ENCODE measurements around the gene TMEM62. TPM values are rescaled to one million over a fixed set of nuclear protein-coding genes. Genes with fewer than 3 reads are reported as not detected.
A peak's percentile ranks its signal among the peaks of the same experiment; 100 is the strongest.

The TMEM62 gene
- total and polyA plus RNA-seq, 2 donors (not counting 1 experiment from before 2014, with no cell fraction given): 18.6 to 65.3 TPM

DNA sequence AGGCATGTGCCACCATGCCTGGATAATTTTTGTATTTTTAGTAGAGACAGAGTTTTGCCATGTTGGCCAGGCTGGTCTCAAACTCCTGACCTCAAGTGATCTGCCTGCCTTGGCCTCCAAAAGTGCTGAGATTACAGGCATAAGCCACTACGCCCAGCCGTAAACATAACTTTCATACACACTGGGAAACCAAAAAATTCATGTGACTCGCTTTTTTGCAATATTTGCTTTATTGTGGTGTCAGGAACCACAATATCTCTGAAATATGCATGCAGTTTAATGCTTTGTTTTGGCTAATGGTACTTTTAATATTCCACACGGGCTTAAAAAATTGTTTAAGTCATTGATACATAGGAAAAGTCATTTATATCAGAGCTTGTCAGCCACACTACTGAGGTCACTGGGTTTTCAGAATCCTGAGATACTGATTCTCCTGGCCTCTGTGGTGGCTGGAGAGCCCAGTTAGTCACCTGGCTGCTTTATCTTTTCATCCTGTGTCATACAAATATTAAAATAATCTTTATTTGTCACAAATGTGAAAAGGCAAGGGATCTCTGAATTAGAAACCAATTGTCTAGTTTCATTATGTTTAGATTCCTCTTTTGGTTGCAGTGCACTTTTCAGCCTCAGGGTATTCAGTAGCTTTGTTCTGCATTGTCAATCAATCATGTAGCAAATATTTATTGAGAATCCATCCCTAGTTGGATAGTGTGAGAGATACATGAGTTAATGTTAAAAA is 10.0 kb downstream of the TMEM62 start:
- Mint-ChIP-seq H3K27ac (no peak overlapping the region), H3K27me3 (no peaks in the 10 kb centered on the region), H3K9me3 (ENCODE audit: insufficient read depth) (no peaks in the 10 kb centered on the region), H3K4me3 (peak overlapping the region; percentile 18), H3K4me1 (peaks cover 15% of the 10 kb centered on the region)
- POLR2A ChIA-PET: interaction anchor here (0.7 kb wide), 1 partner anchor 656 kb away, joined by 4 read pairs; no protein-coding TSS in a partner anchor
- no peak for TF ChIP-seq EZH2 (IDR thresholded peaks at IDR 0.05; ENCODE audit: borderline replicate concordance, insufficient read depth, low read depth, low read length, poor library complexity, severe bottlenecking)
- TF ChIP-seq, protein P1, sequence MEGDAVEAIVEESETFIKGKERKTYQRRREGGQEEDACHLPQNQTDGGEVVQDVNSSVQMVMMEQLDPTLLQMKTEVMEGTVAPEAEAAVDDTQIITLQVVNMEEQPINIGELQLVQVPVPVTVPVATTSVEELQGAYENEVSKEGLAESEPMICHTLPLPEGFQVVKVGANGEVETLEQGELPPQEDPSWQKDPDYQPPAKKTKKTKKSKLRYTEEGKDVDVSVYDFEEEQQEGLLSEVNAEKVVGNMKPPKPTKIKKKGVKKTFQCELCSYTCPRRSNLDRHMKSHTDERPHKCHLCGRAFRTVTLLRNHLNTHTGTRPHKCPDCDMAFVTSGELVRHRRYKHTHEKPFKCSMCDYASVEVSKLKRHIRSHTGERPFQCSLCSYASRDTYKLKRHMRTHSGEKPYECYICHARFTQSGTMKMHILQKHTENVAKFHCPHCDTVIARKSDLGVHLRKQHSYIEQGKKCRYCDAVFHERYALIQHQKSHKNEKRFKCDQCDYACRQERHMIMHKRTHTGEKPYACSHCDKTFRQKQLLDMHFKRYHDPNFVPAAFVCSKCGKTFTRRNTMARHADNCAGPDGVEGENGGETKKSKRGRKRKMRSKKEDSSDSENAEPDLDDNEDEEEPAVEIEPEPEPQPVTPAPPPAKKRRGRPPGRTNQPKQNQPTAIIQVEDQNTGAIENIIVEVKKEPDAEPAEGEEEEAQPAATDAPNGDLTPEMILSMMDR (IDR thresholded peaks at IDR 0.05): peak; percentile 35
- Histone ChIP-seq H3K9ac (ENCODE audit: low read length) (no peak overlapping the region), H3K4me2 (replicated peaks; ENCODE audit: low read depth, low read length, poor library complexity, severe bottlenecking) (peak overlapping the region; percentile 39), H2AFZ (ENCODE audit: insufficient read depth, low read depth, low read length, poor library complexity, severe bottlenecking) (no peak overlapping the region), H3K27ac (ENCODE audit: low read length in 2 of 2) (peak overlapping the region in 1 of 2 donors; percentile 26), H3K4me1 (ENCODE audit: control insufficient read depth in 2 of 2, insufficient read depth in 2 of 2, low read length in 2 of 2) (peaks cover 16 to 17% of the 10 kb centered on the region in 2 donors), H3K4me3 (ENCODE audit: control extremely low read depth in 1 of 5, extremely low read depth in 1 of 5, insufficient read depth in 1 of 5, low read depth in 2 of 5, low read length in 4 of 5) (no peak overlapping the region), H3K36me3 (replicated peaks in 1 of 2; ENCODE audit: control extremely low read depth in 1 of 2, control insufficient read depth in 1 of 2, extremely low read depth in 1 of 2, insufficient read depth in 2 of 2, low read length in 1 of 2) (peaks cover 4 to 58% of the 10 kb centered on the region in 2 experiments), H3K27me3 (replicated peaks in 1 of 4; ENCODE audit: control extremely low read depth in 1 of 4, control insufficient read depth in 3 of 4, insufficient read depth in 4 of 4, low read length in 3 of 4) (no peaks in the 10 kb centered on the region), H3K79me2 (ENCODE audit: control insufficient read depth, insufficient read depth, low read length) (peaks cover 28% of the 10 kb centered on the region), H4K20me1 (ENCODE audit: control insufficient read depth, insufficient read depth, low read length, poor library complexity, severe bottlenecking) (peaks cover 3% of the 10 kb centered on the region), H3K9me3 (ENCODE audit: control extremely low read depth in 1 of 3, control insufficient read depth in 2 of 3, insufficient read depth in 1 of 3, low read length in 2 of 3) (no peaks in the 10 kb centered on the region)
- intact Hi-C loops (cut with micrococcal nuclease): no loop called here
- CTCF ChIA-PET: interaction anchor here (0.8 kb wide), 1 partner anchor 10 kb away, joined by 3 read pairs; the partner anchor contains the start of gene TMEM62
- ATAC-seq (ENCODE audit: low read depth): no peak
- 86% methylated on average over 1 of the region's 4 CpGs for WGBS (ENCODE audit: insufficient coverage)
- peak; percentile 16 for DNase-seq

DNA sequence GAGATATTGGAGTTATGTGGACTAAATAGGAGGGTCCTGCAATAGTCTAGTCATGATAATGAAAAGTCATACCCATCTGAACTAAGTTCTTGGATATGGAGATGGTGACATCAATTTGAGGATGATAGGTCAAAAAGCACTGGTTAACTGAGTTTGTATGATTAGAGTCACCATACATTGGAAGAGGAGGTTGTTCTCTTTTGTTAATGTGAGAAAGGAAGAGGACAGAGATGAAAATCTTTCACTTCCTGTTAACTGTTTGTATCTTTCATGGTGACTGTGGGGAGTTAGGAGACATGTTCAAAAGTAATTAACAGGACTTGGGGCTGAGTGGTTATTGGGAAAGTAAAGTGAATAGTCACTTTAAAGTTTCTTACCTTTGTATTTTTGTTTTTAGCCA is 11.1 kb downstream of the TMEM62 start:
- Histone ChIP-seq H3K27ac (ENCODE audit: low read length in 2 of 2) (peak overlapping the region in 1 of 2 donors; percentile 26), H2AFZ (ENCODE audit: insufficient read depth, low read depth, low read length, poor library complexity, severe bottlenecking) (no peak overlapping the region), H3K36me3 (replicated peaks in 1 of 2; ENCODE audit: control extremely low read depth in 1 of 2, control insufficient read depth in 1 of 2, extremely low read depth in 1 of 2, insufficient read depth in 2 of 2, low read length in 1 of 2) (peaks cover 3 to 59% of the 10 kb centered on the region in 2 experiments), H3K4me2 (replicated peaks; ENCODE audit: low read depth, low read length, poor library complexity, severe bottlenecking) (peak overlapping the region; percentile 39), H3K9me3 (ENCODE audit: control extremely low read depth in 1 of 3, control insufficient read depth in 2 of 3, insufficient read depth in 1 of 3, low read length in 2 of 3) (no peaks in the 10 kb centered on the region), H3K4me1 (ENCODE audit: control insufficient read depth in 2 of 2, insufficient read depth in 2 of 2, low read length in 2 of 2) (peaks cover 16 to 17% of the 10 kb centered on the region in 2 donors), H3K79me2 (ENCODE audit: control insufficient read depth, insufficient read depth, low read length) (peaks cover 22% of the 10 kb centered on the region), H3K27me3 (replicated peaks in 1 of 4; ENCODE audit: control extremely low read depth in 1 of 4, control insufficient read depth in 3 of 4, insufficient read depth in 4 of 4, low read length in 3 of 4) (no peaks in the 10 kb centered on the region), H4K20me1 (ENCODE audit: control insufficient read depth, insufficient read depth, low read length, poor library complexity, severe bottlenecking) (no peaks in the 10 kb centered on the region), H3K9ac (ENCODE audit: low read length) (no peak overlapping the region), H3K4me3 (ENCODE audit: control extremely low read depth in 1 of 5, extremely low read depth in 1 of 5, insufficient read depth in 1 of 5, low read depth in 2 of 5, low read length in 4 of 5) (peak overlapping the region in 1 of 5 experiments; percentile 11)
- no peaks in the 10 kb centered on the region for H3K9me3 Mint-ChIP-seq (ENCODE audit: insufficient read depth)
- CTCF ChIA-PET: no interaction called here
- POLR2A ChIA-PET: interaction anchor here (0.7 kb wide), 1 partner anchor 657 kb away, joined by 4 read pairs; no protein-coding TSS in a partner anchor
- no peak for TF ChIP-seq EZH2 (IDR thresholded peaks at IDR 0.05; ENCODE audit: borderline replicate concordance, insufficient read depth, low read depth, low read length, poor library complexity, severe bottlenecking)
- TF ChIP-seq, protein P1 (IDR thresholded peaks at IDR 0.05): no peak
- ATAC-seq (ENCODE audit: low read depth): peak; percentile 43
- intact Hi-C loops (cut with micrococcal nuclease): loop anchor here (1.0 kb wide), 1 partner anchor 10 kb away; no protein-coding TSS in a partner anchor
- no peak overlapping the region for H3K27ac Mint-ChIP-seq
- H3K4me3 Mint-ChIP-seq: no peak overlapping the region
- DNase-seq: peak; percentile 35
- peaks cover 15% of the 10 kb centered on the region for H3K4me1 Mint-ChIP-seq
- no peaks in the 10 kb centered on the region for H3K27me3 Mint-ChIP-seq

Measured in B cell (primary cell).